GM12892 (cell line): ENCODE measurements around the gene CCN2.

ENCODE experiments used
- POLR2A ChIP-seq: IDR thresholded peaks from 2 replicates; pipeline ENCODE4 v1.6.1; 2011; ENCODE audit warnings: low read depth, low read length, control low read depth
- POLR2AphosphoS5 ChIP-seq: IDR thresholded peaks from 2 replicates; pipeline ENCODE4 v1.6.1; 2011; ENCODE audit warnings: low read depth, low read length, control low read depth
- TAF1 ChIP-seq: IDR thresholded peaks from 2 replicates; pipeline ENCODE4 v1.6.1; 2011; ENCODE audit warnings: low read depth, mild to moderate bottlenecking, control low read depth, low read length, borderline replicate concordance

GRCh38 chr6:131963063-131963462 lies 11.9 kb upstream of the CCN2 start:
- TF ChIP-seq POLR2A (no peak), POLR2AphosphoS5 (no peak), TAF1 (no peak)
